ENCODE results near the gene DEPP1. TPM values are rescaled to one million over a fixed set of nuclear protein-coding genes. Genes with fewer than 3 reads are reported as not detected.
A peak's percentile ranks its signal among the peaks of the same experiment; 100 is the strongest.

Gene DEPP1
- total RNA-seq, 4 donors from 2014 or later: 8.2 to 266 (median 52.8) TPM

DNA sequence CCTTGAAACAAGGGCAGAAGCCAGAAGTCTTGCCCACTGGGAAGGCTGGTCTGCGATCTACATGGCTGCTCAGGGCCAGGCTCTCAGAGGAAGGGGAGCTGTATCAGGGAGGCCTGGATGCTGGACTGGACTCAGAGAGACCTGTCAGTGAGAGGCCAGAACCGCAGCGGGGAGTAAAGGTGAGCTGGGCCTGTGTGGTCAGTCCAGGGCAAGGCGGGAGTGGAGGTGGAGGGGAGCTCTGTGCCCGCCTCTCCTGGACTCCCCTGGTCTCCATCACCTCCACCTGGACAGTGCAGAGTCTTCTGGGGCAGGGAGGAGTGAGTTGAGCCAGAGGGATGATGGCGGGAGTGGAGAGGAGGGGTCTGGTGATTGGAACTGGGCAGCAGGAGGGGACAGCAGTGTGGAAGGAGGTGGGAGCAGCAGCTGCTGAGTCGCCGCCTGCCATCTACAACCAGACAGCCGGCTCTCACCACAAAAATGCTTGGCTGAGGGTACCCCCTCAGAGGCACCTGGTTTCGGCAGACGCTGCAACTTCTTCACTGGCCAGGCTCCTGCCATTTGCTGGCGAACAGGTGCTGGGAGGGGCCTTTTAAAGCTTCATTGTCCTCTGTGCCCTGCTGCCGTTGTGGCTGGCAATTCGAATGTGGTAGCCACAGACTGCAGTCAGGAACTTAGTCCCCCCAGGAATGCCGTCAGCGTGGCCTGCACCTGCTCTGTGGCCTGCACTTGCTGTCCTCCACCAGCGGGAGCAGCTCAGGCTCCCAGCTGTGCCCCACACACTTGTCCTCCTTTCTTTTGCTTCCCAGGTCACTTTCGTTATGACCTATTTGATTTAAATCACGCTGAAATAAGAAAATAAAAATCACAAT lies 15.5 kb downstream of the DEPP1 start:
- Histone ChIP-seq H3K4me3 (no peak overlapping the region), H3K9me3 (no peaks in the 10 kb centered on the region), H3K27ac (peak overlapping the region in 1 of 2 donors; percentile 37), H3K36me3 (no peaks in the 10 kb centered on the region), H3K27me3 (no peaks in the 10 kb centered on the region), H3K4me1 (peaks cover 0 to 8% of the 10 kb centered on the region in 2 donors)
- DNase-seq: no peak
- no peak for TF ChIP-seq CTCF (IDR thresholded peaks at IDR 0.05)
- intact Hi-C loops (cut with DNase I; ENCODE audit: low total_unique reads): no loop called here

GRCh38 chr10:44961931-44962750 lies 16.5 kb downstream of the DEPP1 start:
- no peaks in the 10 kb centered on the region for H3K27me3 ChIP-seq
- no peak for DNase-seq
- H3K4me1 ChIP-seq: peaks cover 0 to 8% of the 10 kb centered on the region in 2 donors
- no peak overlapping the region for H3K4me3 ChIP-seq
- H3K36me3 ChIP-seq: no peaks in the 10 kb centered on the region
- intact Hi-C loops (cut with DNase I; ENCODE audit: low total_unique reads): no loop called here
- TF ChIP-seq POLR2A (IDR thresholded peaks at IDR 0.05) (no peak), CTCF (IDR thresholded peaks at IDR 0.05) (no peak)
- no peaks in the 10 kb centered on the region for H3K9me3 ChIP-seq
- no peak overlapping the region for H3K27ac ChIP-seq

- H3K27ac ChIP-seq: no peak overlapping the region
- TF ChIP-seq CTCF (IDR thresholded peaks at IDR 0.05) (no peak), POLR2A (IDR thresholded peaks at IDR 0.05) (no peak)
- H3K4me1 ChIP-seq: peaks cover 0 to 8% of the 10 kb centered on the region in 2 donors
- H3K27me3 ChIP-seq: no peaks in the 10 kb centered on the region
- no peaks in the 10 kb centered on the region for H3K9me3 ChIP-seq
- DNase-seq: no peak
- no peaks in the 10 kb centered on the region for H3K36me3 ChIP-seq
- no peak overlapping the region for H3K4me3 ChIP-seq
- intact Hi-C loops (cut with DNase I; ENCODE audit: low total_unique reads): no loop called here
Observed at GRCh38 chr10:44961230-44961571, 17.4 kb downstream of the DEPP1 start.

- peaks cover 0 to 8% of the 10 kb centered on the region in 2 donors for H3K4me1 ChIP-seq
- TF ChIP-seq POLR2A (IDR thresholded peaks at IDR 0.05) (no peak), CTCF (IDR thresholded peaks at IDR 0.05) (no peak)
- intact Hi-C loops (cut with DNase I; ENCODE audit: low total_unique reads): no loop called here
- H3K27me3 ChIP-seq: no peaks in the 10 kb centered on the region
- H3K27ac ChIP-seq: peak overlapping the region in 1 of 2 donors; percentile 34
- no peaks in the 10 kb centered on the region for H3K36me3 ChIP-seq
- DNase-seq: no peak
- no peaks in the 10 kb centered on the region for H3K9me3 ChIP-seq
- H3K4me3 ChIP-seq: no peak overlapping the region
Observed at GRCh38 chr10:44960482-44961229, 18.0 kb downstream of the DEPP1 start.
